WTC11 (cell line): ENCODE data around the gene DBNL. TPM values are rescaled to one million over a fixed set of nuclear protein-coding genes. Genes with fewer than 3 reads are reported as not detected.

Source experiments
- ATAC-seq: fragments of 200-7000 bp; cut with Tn5 transposase; 2 replicates; pipeline ENCODE4 v1.10.0; 2021; ENCODE audit warnings: mild to moderate bottlenecking, moderate library complexity
- CTCF ChIA-PET: fragments of 300-600 bp; sonication (Branson Sonifier 250); formaldehyde crosslinking; loops from one replicate; lab custom pipeline; 2021; ENCODE audit warnings: antibody characterized with exemption; lab: Charles Lee
- POLR2A ChIA-PET: fragments of 350-600 bp; sonication (Branson Sonifier 250); formaldehyde crosslinking; loops from one replicate; lab custom pipeline; 2021; ENCODE audit warnings: antibody characterized with exemption; lab: Charles Lee
- DNase-seq: peaks from one replicate; pipeline ENCODE4 v3.0.0; 2021; ENCODE audit warnings: low spot score
- H3K27ac Mint-ChIP-seq: 2 replicates; pipeline ENCODE4 v1.8.0; 2021; ENCODE audit warnings: mixed read lengths
- H3K27me3 Mint-ChIP-seq: 2 replicates; pipeline ENCODE4 v1.8.0; 2021; ENCODE audit warnings: low read depth, mild to moderate bottlenecking, moderate library complexity, mixed read lengths
- H3K36me3 Mint-ChIP-seq: 2 replicates; pipeline ENCODE4 v1.8.0; 2021; ENCODE audit warnings: mixed read lengths
- H3K4me1 Mint-ChIP-seq: 2 replicates; pipeline ENCODE4 v1.8.0; 2022; ENCODE audit warnings: mixed read lengths
- H3K4me3 Mint-ChIP-seq: 2 replicates; pipeline ENCODE4 v1.8.0; 2021; ENCODE audit warnings: mild to moderate bottlenecking, moderate library complexity, mixed read lengths
- H3K9me3 Mint-ChIP-seq: 2 replicates; pipeline ENCODE4 v1.8.0; 2021; ENCODE audit warnings: mixed read lengths
- ATF1 ChIP-seq: sonication (generic); formaldehyde crosslinking; IDR thresholded peaks from 2 replicates; pipeline ENCODE4 v1.8.1; 2023; ENCODE audit warnings: mild to moderate bottlenecking, moderate library complexity, missing genetic modification reagents
- EMX1 ChIP-seq: fragments of 250-450 bp; sonication (Bioruptor Pico); IDR thresholded peaks from 2 replicates; pipeline ENCODE4 v1.8.0; 2021; ENCODE audit warnings: mild to moderate bottlenecking
- ETV6 ChIP-seq: sonication (generic); formaldehyde crosslinking; IDR thresholded peaks from 2 replicates; pipeline ENCODE4 v1.8.1; 2022; ENCODE audit warnings: mild to moderate bottlenecking, missing genetic modification reagents
- GABPB1 ChIP-seq: sonication (generic); formaldehyde crosslinking; IDR thresholded peaks from 2 replicates; pipeline ENCODE4 v1.8.1; 2023; ENCODE audit warnings: mild to moderate bottlenecking, missing genetic modification reagents
- GRHL2 ChIP-seq: fragments of 250-450 bp; sonication (Bioruptor Pico); IDR thresholded peaks from 2 replicates; pipeline ENCODE4 v1.8.0; 2022; ENCODE audit warnings: mild to moderate bottlenecking, moderate library complexity; ENCODE audit not compliant: insufficient replicate concordance, severe bottlenecking
- GTF2I ChIP-seq: fragments of 250-450 bp; sonication (Bioruptor Pico); conservative IDR thresholded peaks from 2 replicates; pipeline ENCODE4 v1.4.0; 2021; ENCODE audit warnings: mild to moderate bottlenecking
- HMGA2 ChIP-seq: fragments of 250-450 bp; sonication (Bioruptor Pico); IDR thresholded peaks from 2 replicates; pipeline ENCODE4 v1.4.0; 2021; ENCODE audit warnings: mild to moderate bottlenecking, moderate library complexity
- JAZF1 ChIP-seq: fragments of 250-450 bp; sonication (Bioruptor Pico); IDR thresholded peaks from 2 replicates; pipeline ENCODE4 v1.9.0; 2021; ENCODE audit warnings: moderate library complexity, mild to moderate bottlenecking, inconsistent platforms
- RORB ChIP-seq: fragments of 250-450 bp; sonication (Bioruptor Pico); IDR thresholded peaks from 2 replicates; pipeline ENCODE4 v1.9.0; 2021; ENCODE audit warnings: mild to moderate bottlenecking
- SMAD3 ChIP-seq: sonication (generic); formaldehyde crosslinking; IDR thresholded peaks from 2 replicates; pipeline ENCODE4 v1.8.0; 2022; ENCODE audit warnings: missing genetic modification reagents, mild to moderate bottlenecking, borderline replicate concordance
- SMAD4 ChIP-seq: sonication (generic); formaldehyde crosslinking; IDR thresholded peaks from 2 replicates; pipeline ENCODE4 v1.8.0; 2022; ENCODE audit warnings: mild to moderate bottlenecking, missing genetic modification reagents
- SOX15 ChIP-seq: fragments of 250-450 bp; sonication (Bioruptor Pico); IDR thresholded peaks from 2 replicates; pipeline ENCODE4 v1.9.0; 2021; ENCODE audit warnings: mild to moderate bottlenecking
- TEAD4 ChIP-seq: sonication (generic); formaldehyde crosslinking; IDR thresholded peaks from 2 replicates; pipeline ENCODE4 v1.8.0; 2022; ENCODE audit warnings: mild to moderate bottlenecking, missing genetic modification reagents
- ZNF219 ChIP-seq: sonication (generic); formaldehyde crosslinking; IDR thresholded peaks from 2 replicates; pipeline ENCODE4 v1.8.0; 2023; ENCODE audit warnings: missing genetic modification reagents, mild to moderate bottlenecking, borderline replicate concordance
- ZNF263 ChIP-seq: sonication (generic); formaldehyde crosslinking; IDR thresholded peaks from 2 replicates; pipeline ENCODE4 v1.8.1; 2022; ENCODE audit warnings: low read depth, mild to moderate bottlenecking, moderate library complexity, missing genetic modification reagents
- ZNF416 ChIP-seq: fragments of 250-450 bp; sonication (Bioruptor Pico); IDR thresholded peaks from 2 replicates; pipeline ENCODE4 v1.9.0; 2021; ENCODE audit warnings: mild to moderate bottlenecking, inconsistent platforms
- total RNA-seq: library from RNA; stranded (reverse); gene quantifications from 3 replicates; pipeline ENCODE4 v1.2.3, GENCODE V29; 2021
- TF ChIP-seq, protein P1 (sequence below): sonication (generic); formaldehyde crosslinking; IDR thresholded peaks from 2 replicates; pipeline ENCODE4 v1.8.1; 2022; ENCODE audit warnings: low read depth, mild to moderate bottlenecking, moderate library complexity, missing genetic modification reagents, borderline replicate concordance
- TF ChIP-seq, protein P2 (sequence below): sonication (generic); formaldehyde crosslinking; IDR thresholded peaks from 2 replicates; pipeline ENCODE4 v1.8.0; 2022; ENCODE audit warnings: missing genetic modification reagents
- TF ChIP-seq, protein P3 (sequence below): sonication (generic); formaldehyde crosslinking; IDR thresholded peaks from 2 replicates; pipeline ENCODE4 v1.8.0; 2023; ENCODE audit warnings: missing genetic modification reagents
- TF ChIP-seq, protein P4 (sequence below): sonication (generic); formaldehyde crosslinking; IDR thresholded peaks from 2 replicates; pipeline ENCODE4 v1.8.1; 2023; ENCODE audit warnings: mild to moderate bottlenecking, moderate library complexity, missing genetic modification reagents
- TF ChIP-seq, protein P5 (sequence below): fragments of 250-450 bp; sonication (Bioruptor Pico); IDR thresholded peaks from 2 replicates; pipeline ENCODE4 v1.9.0; 2021; ENCODE audit warnings: mild to moderate bottlenecking

Gene DBNL
- total RNA-seq, 1 experiment from 2014 or later = 36.1 TPM

DNA sequence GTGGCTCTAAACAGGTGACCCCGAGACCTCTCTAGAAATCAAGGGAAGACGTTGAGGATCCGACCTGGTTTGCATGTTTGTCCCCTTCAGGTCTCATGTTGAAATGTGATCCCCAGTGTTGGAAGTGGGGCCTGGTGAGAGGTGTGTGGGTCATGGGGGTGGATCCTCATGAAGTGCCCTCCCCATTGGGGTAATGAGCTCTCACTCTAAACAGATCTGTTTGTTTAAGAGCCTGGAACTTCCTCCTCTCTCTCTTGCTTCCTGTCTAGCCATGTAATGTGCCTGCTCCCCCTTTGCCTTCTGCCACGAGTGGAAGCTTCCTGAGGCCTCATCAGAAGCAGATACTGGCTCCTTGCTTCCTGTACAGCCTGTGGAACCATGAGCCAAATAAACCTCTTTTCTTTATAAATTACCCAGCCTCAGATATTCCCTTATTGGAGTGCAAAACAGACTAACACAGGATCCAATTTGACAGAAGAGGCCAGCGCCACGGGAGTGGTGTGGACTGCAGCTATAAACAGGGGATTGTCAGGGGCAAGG is 48.7 kb downstream of the DBNL start (continued):
- TF ChIP-seq ETV6 (CRISPR knock-in tag) (no peak), ZNF263 (CRISPR knock-in tag) (no peak), GRHL2 (no peak), RORB (CRISPR knock-in tag) (no peak), JAZF1 (CRISPR knock-in tag) (no peak)
- TF ChIP-seq, protein P1, sequence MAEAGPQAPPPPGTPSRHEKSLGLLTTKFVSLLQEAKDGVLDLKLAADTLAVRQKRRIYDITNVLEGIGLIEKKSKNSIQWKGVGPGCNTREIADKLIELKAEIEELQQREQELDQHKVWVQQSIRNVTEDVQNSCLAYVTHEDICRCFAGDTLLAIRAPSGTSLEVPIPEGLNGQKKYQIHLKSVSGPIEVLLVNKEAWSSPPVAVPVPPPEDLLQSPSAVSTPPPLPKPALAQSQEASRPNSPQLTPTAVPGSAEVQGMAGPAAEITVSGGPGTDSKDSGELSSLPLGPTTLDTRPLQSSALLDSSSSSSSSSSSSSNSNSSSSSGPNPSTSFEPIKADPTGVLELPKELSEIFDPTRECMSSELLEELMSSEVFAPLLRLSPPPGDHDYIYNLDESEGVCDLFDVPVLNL = no peak

DNA sequence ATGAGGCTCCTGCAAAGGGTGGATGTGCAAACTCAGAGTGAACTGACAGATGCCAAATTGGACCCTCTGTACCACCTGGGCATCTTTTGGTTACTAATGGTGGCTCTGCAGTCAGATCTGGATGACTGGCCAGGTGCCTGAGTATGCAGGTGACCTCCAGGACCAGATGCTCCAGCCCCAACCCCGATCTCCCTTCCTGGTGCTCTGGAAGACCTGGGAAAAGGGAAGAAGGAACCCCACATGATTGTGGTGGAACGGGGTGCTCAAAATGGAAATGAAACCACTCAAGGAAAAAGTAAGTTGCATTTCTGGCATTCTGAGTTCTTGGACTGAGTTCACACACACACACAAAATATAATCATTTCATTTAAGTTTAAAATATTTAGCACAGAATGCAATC is 49.9 kb downstream of the DBNL start:
- Mint-ChIP-seq H3K27me3 (peaks cover 6% of the 10 kb centered on the region; the same call in 1 of the 2 replicates), H3K4me3 (no peak overlapping the region), H3K27ac (no peak overlapping the region), H3K36me3 (no peaks in the 10 kb centered on the region), H3K4me1 (no peaks in the 10 kb centered on the region), H3K9me3 (no peaks in the 10 kb centered on the region)
- TF ChIP-seq, protein P2, sequence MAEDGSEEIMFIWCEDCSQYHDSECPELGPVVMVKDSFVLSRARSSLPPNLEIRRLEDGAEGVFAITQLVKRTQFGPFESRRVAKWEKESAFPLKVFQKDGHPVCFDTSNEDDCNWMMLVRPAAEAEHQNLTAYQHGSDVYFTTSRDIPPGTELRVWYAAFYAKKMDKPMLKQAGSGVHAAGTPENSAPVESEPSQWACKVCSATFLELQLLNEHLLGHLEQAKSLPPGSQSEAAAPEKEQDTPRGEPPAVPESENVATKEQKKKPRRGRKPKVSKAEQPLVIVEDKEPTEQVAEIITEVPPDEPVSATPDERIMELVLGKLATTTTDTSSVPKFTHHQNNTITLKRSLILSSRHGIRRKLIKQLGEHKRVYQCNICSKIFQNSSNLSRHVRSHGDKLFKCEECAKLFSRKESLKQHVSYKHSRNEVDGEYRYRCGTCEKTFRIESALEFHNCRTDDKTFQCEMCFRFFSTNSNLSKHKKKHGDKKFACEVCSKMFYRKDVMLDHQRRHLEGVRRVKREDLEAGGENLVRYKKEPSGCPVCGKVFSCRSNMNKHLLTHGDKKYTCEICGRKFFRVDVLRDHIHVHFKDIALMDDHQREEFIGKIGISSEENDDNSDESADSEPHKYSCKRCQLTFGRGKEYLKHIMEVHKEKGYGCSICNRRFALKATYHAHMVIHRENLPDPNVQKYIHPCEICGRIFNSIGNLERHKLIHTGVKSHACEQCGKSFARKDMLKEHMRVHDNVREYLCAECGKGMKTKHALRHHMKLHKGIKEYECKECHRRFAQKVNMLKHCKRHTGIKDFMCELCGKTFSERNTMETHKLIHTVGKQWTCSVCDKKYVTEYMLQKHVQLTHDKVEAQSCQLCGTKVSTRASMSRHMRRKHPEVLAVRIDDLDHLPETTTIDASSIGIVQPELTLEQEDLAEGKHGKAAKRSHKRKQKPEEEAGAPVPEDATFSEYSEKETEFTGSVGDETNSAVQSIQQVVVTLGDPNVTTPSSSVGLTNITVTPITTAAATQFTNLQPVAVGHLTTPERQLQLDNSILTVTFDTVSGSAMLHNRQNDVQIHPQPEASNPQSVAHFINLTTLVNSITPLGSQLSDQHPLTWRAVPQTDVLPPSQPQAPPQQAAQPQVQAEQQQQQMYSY (CRISPR knock-in tag) = peak; percentile 54; the same call in 1 of the 2 replicates
- no peak for TF ChIP-seq TEAD4 (CRISPR knock-in tag)
- CTCF ChIA-PET = no interaction called here
- ATAC-seq = no peak
- DNase-seq = no peak
- POLR2A ChIA-PET = no interaction called here

DNA sequence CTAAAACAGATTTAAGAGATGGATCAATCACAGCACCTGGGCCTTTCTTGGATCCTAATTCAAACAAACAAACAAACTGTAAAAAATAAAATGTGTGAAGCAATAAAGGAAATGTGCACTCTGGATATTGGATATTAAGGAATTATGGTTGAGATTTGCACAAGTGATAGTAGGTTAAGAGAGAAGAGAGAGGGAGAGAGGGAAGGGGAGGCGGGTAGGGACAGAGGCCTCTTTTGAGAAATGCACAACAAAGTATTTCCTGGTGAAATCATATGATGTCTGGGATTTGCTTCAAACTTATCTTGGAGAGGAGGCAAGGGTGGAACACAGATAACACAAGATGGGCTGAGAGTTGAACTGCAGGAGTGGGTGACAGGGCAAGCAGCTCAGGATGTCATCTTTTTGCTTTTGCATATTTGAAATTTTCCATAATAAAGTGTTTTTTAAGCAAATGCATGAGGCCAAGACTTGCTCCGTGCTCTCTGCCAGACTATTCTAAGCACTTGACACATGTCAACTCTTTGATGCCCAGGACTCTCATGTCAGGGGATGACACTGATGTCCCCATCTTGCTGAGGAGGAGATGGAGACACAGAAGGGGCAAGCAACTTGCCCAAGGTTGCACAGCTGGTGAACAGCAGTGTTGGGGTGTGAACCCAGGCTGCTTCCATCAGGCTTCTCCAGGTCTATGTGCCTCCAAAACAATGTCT is 50.5 kb downstream of the DBNL start:
- Mint-ChIP-seq H3K36me3 (no peaks in the 10 kb centered on the region), H3K27me3 (peaks cover 9% of the 10 kb centered on the region)
- DNase-seq = no peak
- CTCF ChIA-PET = no interaction called here
- ATAC-seq = no peak
- TF ChIP-seq ZNF416 (CRISPR knock-in tag) (no peak), GABPB1 (CRISPR knock-in tag) (no peak)
- TF ChIP-seq, protein P3, sequence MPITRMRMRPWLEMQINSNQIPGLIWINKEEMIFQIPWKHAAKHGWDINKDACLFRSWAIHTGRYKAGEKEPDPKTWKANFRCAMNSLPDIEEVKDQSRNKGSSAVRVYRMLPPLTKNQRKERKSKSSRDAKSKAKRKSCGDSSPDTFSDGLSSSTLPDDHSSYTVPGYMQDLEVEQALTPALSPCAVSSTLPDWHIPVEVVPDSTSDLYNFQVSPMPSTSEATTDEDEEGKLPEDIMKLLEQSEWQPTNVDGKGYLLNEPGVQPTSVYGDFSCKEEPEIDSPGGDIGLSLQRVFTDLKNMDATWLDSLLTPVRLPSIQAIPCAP (CRISPR knock-in tag) = no peak
- TF ChIP-seq, protein P4, sequence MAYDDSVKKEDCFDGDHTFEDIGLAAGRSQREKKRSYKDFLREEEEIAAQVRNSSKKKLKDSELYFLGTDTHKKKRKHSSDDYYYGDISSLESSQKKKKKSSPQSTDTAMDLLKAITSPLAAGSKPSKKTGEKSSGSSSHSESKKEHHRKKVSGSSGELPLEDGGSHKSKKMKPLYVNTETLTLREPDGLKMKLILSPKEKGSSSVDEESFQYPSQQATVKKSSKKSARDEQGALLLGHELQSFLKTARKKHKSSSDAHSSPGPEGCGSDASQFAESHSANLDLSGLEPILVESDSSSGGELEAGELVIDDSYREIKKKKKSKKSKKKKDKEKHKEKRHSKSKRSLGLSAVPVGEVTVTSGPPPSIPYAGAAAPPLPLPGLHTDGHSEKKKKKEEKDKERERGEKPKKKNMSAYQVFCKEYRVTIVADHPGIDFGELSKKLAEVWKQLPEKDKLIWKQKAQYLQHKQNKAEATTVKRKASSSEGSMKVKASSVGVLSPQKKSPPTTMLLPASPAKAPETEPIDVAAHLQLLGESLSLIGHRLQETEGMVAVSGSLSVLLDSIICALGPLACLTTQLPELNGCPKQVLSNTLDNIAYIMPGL (CRISPR knock-in tag) = no peak
- TF ChIP-seq, all 79 proteins: peak for 0
- Mint-ChIP-seq H3K9me3 (no peaks in the 10 kb centered on the region), H3K4me1 (0 out of 2 replicates have a peak, but pooled peaks cover 3% of the 10 kb centered on the region), H3K4me3 (no peak overlapping the region), H3K27ac (no peak overlapping the region)
- POLR2A ChIA-PET = no interaction called here

DNA sequence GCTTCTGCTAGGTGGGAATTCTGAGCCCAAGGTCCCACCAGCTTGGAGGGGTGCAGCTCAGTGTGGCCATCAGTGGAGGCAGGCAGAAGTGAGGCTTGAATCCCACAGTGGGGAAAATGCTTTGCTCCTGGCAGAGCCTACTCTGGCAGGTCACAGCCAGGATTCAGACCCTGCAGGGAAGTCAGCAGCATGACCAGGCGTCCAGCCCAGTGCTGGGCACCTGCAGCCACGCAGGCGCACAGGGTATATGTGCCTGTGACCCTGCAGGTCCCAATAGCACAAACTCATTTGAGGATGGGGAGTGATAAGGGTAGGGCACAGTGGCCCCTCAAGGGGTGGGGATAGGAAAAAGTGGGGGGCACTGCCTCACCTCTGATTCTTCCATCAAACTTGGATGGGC is 51.3 kb downstream of the DBNL start:
- H3K4me3 Mint-ChIP-seq = no peak overlapping the region
- POLR2A ChIA-PET = no interaction called here
- H3K36me3 Mint-ChIP-seq = no peaks in the 10 kb centered on the region
- 0 out of 2 replicates have a peak, but pooled peaks cover 3% of the 10 kb centered on the region for H3K4me1 Mint-ChIP-seq
- CTCF ChIA-PET = no interaction called here
- DNase-seq = no peak
- peaks cover 9% of the 10 kb centered on the region for H3K27me3 Mint-ChIP-seq
- no peaks in the 10 kb centered on the region for H3K9me3 Mint-ChIP-seq
- no peak overlapping the region for H3K27ac Mint-ChIP-seq
- no peak for ATAC-seq
- no peak for TF ChIP-seq EMX1
- TF ChIP-seq SOX15 (CRISPR knock-in tag) = no peak
- no peak for TF ChIP-seq ATF1 (CRISPR knock-in tag)
- TF ChIP-seq GTF2I (CRISPR knock-in tag) = no peak
- no peak for TF ChIP-seq SMAD3 (CRISPR knock-in tag)
- no peak for TF ChIP-seq ZNF416 (CRISPR knock-in tag)
- no peak for TF ChIP-seq HMGA2 (CRISPR knock-in tag)
- TF ChIP-seq, protein P5, sequence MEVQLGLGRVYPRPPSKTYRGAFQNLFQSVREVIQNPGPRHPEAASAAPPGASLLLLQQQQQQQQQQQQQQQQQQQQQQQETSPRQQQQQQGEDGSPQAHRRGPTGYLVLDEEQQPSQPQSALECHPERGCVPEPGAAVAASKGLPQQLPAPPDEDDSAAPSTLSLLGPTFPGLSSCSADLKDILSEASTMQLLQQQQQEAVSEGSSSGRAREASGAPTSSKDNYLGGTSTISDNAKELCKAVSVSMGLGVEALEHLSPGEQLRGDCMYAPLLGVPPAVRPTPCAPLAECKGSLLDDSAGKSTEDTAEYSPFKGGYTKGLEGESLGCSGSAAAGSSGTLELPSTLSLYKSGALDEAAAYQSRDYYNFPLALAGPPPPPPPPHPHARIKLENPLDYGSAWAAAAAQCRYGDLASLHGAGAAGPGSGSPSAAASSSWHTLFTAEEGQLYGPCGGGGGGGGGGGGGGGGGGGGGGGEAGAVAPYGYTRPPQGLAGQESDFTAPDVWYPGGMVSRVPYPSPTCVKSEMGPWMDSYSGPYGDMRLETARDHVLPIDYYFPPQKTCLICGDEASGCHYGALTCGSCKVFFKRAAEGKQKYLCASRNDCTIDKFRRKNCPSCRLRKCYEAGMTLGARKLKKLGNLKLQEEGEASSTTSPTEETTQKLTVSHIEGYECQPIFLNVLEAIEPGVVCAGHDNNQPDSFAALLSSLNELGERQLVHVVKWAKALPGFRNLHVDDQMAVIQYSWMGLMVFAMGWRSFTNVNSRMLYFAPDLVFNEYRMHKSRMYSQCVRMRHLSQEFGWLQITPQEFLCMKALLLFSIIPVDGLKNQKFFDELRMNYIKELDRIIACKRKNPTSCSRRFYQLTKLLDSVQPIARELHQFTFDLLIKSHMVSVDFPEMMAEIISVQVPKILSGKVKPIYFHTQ (CRISPR knock-in tag) = no peak
- TF ChIP-seq SMAD4 (CRISPR knock-in tag) = no peak
- no peak for TF ChIP-seq ZNF219 (CRISPR knock-in tag)
